Natural killer cell (primary cell): Measurements from ENCODE around the gene CBR4. TPM values are rescaled to one million over a fixed set of nuclear protein-coding genes. Genes with fewer than 3 reads are reported as not detected.
A peak's percentile ranks its signal among the peaks of the same experiment; 100 is the strongest.
"Not testable (repeated sequence)": the region's sequence is repeated elsewhere in the genome, so short reads cannot be mapped to it uniquely, and the experiment has no call there.

Source experiments
- ATAC-seq, 3 donors: fragments of 150-1000 bp in 2 of 3; fragments of 200-7000 bp in 1 of 3; cut with Tn5 transposase; 1 replicate in 1 of 3; 2 replicates in 2 of 3; pipeline ENCODE4 v1.10.0; 2021; ENCODE audit warnings: mild to moderate bottlenecking in 2 of 3, moderate library complexity in 2 of 3
- DNase-seq, 2 donors: peaks; one replicate each; pipeline versions ENCODE4 v3.0.0 to v3.0.0-alpha.2; 2013 to 2021; ENCODE audit warnings: mixed read lengths in 1 of 2
- H3K27ac ChIP-seq: one replicate; pipeline ENCODE4 v1.5.1; 2013; ENCODE audit warnings: mild to moderate bottlenecking, low read length
- H3K27me3 ChIP-seq: one replicate; pipeline ENCODE4 v1.6.1; 2013; ENCODE audit warnings: low read length; ENCODE audit not compliant: control insufficient read depth, insufficient read depth
- H3K36me3 ChIP-seq: one replicate; pipeline ENCODE4 v1.6.1; 2013; ENCODE audit warnings: low read length; ENCODE audit not compliant: control insufficient read depth, insufficient read depth
- H3K4me1 ChIP-seq: one replicate; pipeline ENCODE4 v1.6.1; 2013; ENCODE audit warnings: low read length; ENCODE audit not compliant: control insufficient read depth, insufficient read depth
- H3K4me3 ChIP-seq: one replicate; pipeline ENCODE4 v1.5.1; 2013; ENCODE audit warnings: low read length
- H3K9me3 ChIP-seq: one replicate; pipeline ENCODE4 v1.6.1; 2013; ENCODE audit warnings: low read length; ENCODE audit not compliant: control insufficient read depth, insufficient read depth
- H3K27ac Mint-ChIP-seq, 2 donors: one replicate each; pipeline ENCODE4 v1.8.0; 2022; ENCODE audit warnings: mild to moderate bottlenecking in 2 of 2, mixed read lengths in 2 of 2, moderate library complexity in 1 of 2
- H3K27me3 Mint-ChIP-seq, 2 donors: one replicate each; pipeline ENCODE4 v1.8.0; 2022; ENCODE audit warnings: low read depth in 2 of 2, mixed read lengths in 2 of 2
- H3K36me3 Mint-ChIP-seq: one replicate; pipeline ENCODE4 v1.8.0; 2022; ENCODE audit warnings: mixed read lengths
- H3K4me1 Mint-ChIP-seq, 2 donors: one replicate each; pipeline ENCODE4 v1.8.0; 2022; ENCODE audit warnings: mixed read lengths in 2 of 2
- H3K4me3 Mint-ChIP-seq: one replicate; pipeline ENCODE4 v1.8.0; 2022; ENCODE audit warnings: mild to moderate bottlenecking, moderate library complexity, mixed read lengths
- H3K9me3 Mint-ChIP-seq, 2 donors: one replicate each; pipeline ENCODE4 v1.8.0; 2022; ENCODE audit warnings: mixed read lengths in 2 of 2
- WGBS: methylation state at CpG from one replicate; pipeline ENCODE4 v1.1.7; 2013; ENCODE audit warnings: missing lambda C conversion rate; ENCODE audit not compliant: insufficient coverage; 5-methylcytosine and 5-hydroxymethylcytosine counted together
- intact Hi-C: fragments of 100-400 bp; cut with micrococcal nuclease; formaldehyde crosslinking; loops from one replicate; pipeline ENCODE4 v1.14.2; 2022
- total RNA-seq, 4 donors: library from RNA; stranded (reverse); fragments of 120-200 nt in 1 of 4; gene quantifications; one replicate each; pipeline versions ENCODE4 v1.2.3 to v1.2.4, GENCODE V29; 2013 to 2022
- TF ChIP-seq, protein P1 (sequence below): fragments of 200-600 bp; IDR thresholded peaks from one replicate; pipeline ENCODE4 v1.8.0; 2022; ENCODE audit warnings: antibody characterized with exemption

Gene CBR4
- total RNA-seq, 3 donors from 2014 or later (not counting 1 experiment from before 2014, with no cell fraction given) = 17.2 to 28.1 (median 20.3) TPM

DNA sequence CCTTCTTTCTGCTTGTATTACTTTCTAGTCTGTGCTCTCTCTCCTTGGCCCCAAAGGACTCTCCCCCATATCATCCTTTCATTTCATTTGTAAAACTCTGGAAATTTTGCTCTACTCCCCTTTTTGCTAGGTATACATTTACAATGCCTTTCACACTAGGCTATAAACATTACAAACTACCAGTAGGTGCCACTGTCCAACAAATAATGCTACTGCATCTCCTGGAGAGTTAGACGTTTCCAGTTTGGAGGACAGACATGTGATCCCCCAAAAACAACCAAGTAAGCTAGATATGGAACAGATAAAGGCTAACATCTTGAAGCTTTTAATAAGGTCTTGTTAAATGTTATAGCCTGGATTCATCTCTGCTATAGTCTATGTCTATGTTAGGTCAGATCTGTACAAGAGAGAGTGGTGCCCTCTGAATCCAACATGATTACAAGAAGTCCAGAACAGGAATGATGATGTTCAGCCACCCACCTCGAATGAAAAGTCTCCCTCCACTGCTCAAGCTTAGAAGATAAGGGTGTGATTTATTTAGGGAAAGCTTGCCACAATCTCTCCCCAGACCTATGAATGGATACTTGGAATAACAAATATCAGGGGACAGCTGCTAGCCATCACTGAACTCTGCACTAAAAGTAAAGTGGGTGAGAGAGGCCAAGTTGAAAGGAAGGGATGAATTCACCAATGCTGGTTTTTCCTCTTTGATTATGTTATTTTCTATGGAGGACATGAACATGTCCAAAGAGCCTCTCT lies 14.3 kb downstream of the CBR4 start:
- ATAC-seq = peak in 2 of 3 donors; percentile 50 to 56

DNA sequence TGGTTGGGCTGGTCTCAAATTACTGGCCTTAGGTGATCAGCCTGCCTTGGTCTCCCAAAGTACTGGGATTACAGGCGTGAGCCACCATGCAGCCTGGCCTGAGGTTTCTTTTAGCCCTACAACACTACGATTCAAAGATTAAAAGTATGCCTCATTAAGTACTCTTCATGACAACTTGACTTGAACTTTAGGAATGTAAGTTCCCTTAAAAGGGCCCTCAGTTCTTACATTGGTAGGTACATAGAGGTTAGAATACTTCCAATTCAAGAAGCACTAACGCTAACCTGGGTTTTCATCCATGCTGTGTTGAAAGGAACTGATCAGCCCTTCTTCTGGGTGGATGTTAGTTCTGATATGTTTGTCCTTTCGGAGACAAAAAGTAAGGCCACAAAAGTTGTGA lies 15.1 kb downstream of the CBR4 start:
- no peaks in the 10 kb centered on the region for H3K27me3 Mint-ChIP-seq
- ATAC-seq (no peak), DNase-seq (no peak)
- TF ChIP-seq, protein P1, sequence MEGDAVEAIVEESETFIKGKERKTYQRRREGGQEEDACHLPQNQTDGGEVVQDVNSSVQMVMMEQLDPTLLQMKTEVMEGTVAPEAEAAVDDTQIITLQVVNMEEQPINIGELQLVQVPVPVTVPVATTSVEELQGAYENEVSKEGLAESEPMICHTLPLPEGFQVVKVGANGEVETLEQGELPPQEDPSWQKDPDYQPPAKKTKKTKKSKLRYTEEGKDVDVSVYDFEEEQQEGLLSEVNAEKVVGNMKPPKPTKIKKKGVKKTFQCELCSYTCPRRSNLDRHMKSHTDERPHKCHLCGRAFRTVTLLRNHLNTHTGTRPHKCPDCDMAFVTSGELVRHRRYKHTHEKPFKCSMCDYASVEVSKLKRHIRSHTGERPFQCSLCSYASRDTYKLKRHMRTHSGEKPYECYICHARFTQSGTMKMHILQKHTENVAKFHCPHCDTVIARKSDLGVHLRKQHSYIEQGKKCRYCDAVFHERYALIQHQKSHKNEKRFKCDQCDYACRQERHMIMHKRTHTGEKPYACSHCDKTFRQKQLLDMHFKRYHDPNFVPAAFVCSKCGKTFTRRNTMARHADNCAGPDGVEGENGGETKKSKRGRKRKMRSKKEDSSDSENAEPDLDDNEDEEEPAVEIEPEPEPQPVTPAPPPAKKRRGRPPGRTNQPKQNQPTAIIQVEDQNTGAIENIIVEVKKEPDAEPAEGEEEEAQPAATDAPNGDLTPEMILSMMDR = no peak
- H3K4me3 Mint-ChIP-seq = no peak overlapping the region
- no peak overlapping the region for H3K4me3 ChIP-seq
- H3K36me3 Mint-ChIP-seq = peaks cover 9% of the 10 kb centered on the region
- no peaks in the 10 kb centered on the region for H3K9me3 Mint-ChIP-seq
- 97% methylated on average over 4 of the region's 4 CpGs for WGBS
- no peaks in the 10 kb centered on the region for H3K4me1 ChIP-seq
- H3K36me3 ChIP-seq = peaks cover 31% of the 10 kb centered on the region
- no peak overlapping the region for H3K27ac Mint-ChIP-seq
- no peak overlapping the region for H3K27ac ChIP-seq
- H3K27me3 ChIP-seq = no peaks in the 10 kb centered on the region
- peaks cover 8 to 12% of the 10 kb centered on the region in 2 donors for H3K4me1 Mint-ChIP-seq
- intact Hi-C loops = loop anchor here (1.0 to 10.0 kb wide), 2 partner anchors 491 to 570 kb away; no protein-coding TSS in a partner anchor
- H3K9me3 ChIP-seq = no peaks in the 10 kb centered on the region

More for the DNA sequence above, 14.3 kb downstream of the CBR4 start:
- Histone ChIP-seq H3K27me3 (no peaks in the 10 kb centered on the region), H3K9me3 (no peaks in the 10 kb centered on the region), H3K27ac (no peak overlapping the region), H3K36me3 (peaks cover 39% of the 10 kb centered on the region), H3K4me3 (no peak overlapping the region), H3K4me1 (no peaks in the 10 kb centered on the region)
- WGBS = 75% methylated on average over 1 of the region's 2 CpGs
- TF ChIP-seq, protein P1 = peak; percentile 21
- H3K27me3 Mint-ChIP-seq = no peaks in the 10 kb centered on the region
- peaks cover 10% of the 10 kb centered on the region in 2 donors for H3K4me1 Mint-ChIP-seq
- intact Hi-C loops = loop anchor here (1.0 to 10.0 kb wide), 2 partner anchors 491 to 569 kb away; no protein-coding TSS in a partner anchor
- H3K4me3 Mint-ChIP-seq = no peak overlapping the region
- H3K36me3 Mint-ChIP-seq = peaks cover 9% of the 10 kb centered on the region
- peak in 1 of 2 donors; percentile 44 for DNase-seq
- no peaks in the 10 kb centered on the region for H3K9me3 Mint-ChIP-seq
- no peak overlapping the region for H3K27ac Mint-ChIP-seq

- 93% methylated on average over 8 of the region's 13 CpGs for WGBS
Observed at GRCh38 chr4:168993714-168994510, 16.1 kb downstream of the CBR4 start.

GRCh38 chr4:168992952-168993482 lies 17.0 kb downstream of the CBR4 start:
- 98% methylated on average over 7 of the region's 7 CpGs for WGBS
- not testable (repeated sequence) for H3K27me3 ChIP-seq, H3K4me1 ChIP-seq, H3K36me3 Mint-ChIP-seq, H3K27ac ChIP-seq, H3K4me3 ChIP-seq, DNase-seq, H3K27me3 Mint-ChIP-seq, H3K4me3 Mint-ChIP-seq, ATAC-seq, H3K27ac Mint-ChIP-seq, H3K9me3 ChIP-seq, H3K9me3 Mint-ChIP-seq
- H3K36me3 ChIP-seq = peaks cover 24% of the 10 kb centered on the region
- intact Hi-C loops = loop anchor here (10.0 kb wide), 1 partner anchor 572 kb away; no protein-coding TSS in a partner anchor
- H3K4me1 Mint-ChIP-seq = peaks cover 5 to 11% of the 10 kb centered on the region in 2 donors

More at GRCh38 chr4:168993714-168994510, 16.1 kb downstream of the CBR4 start:
- H3K4me3 ChIP-seq = no peak overlapping the region
- no peak for ATAC-seq
- Mint-ChIP-seq H3K4me1 (peaks cover 5 to 17% of the 10 kb centered on the region in 2 donors), H3K27ac (no peak overlapping the region), H3K36me3 (peaks cover 9% of the 10 kb centered on the region), H3K4me3 (no peak overlapping the region), H3K9me3 (no peaks in the 10 kb centered on the region), H3K27me3 (no peaks in the 10 kb centered on the region)
- TF ChIP-seq, protein P1 = no peak
- no peak overlapping the region for H3K27ac ChIP-seq
- no peaks in the 10 kb centered on the region for H3K4me1 ChIP-seq
- peaks cover 28% of the 10 kb centered on the region for H3K36me3 ChIP-seq
- no peak for DNase-seq
- H3K27me3 ChIP-seq = no peaks in the 10 kb centered on the region
- intact Hi-C loops = loop anchor here (10.0 kb wide), 1 partner anchor 571 kb away; no protein-coding TSS in a partner anchor
- no peaks in the 10 kb centered on the region for H3K9me3 ChIP-seq
